GM18502 (cell line): ENCODE measurements around the gene ITGAL.
"Not testable (repeated sequence)": the region's sequence is repeated elsewhere in the genome, so short reads cannot be mapped to it uniquely, and the experiment has no call there.

Source experiments
- ATAC-seq: cut with Tn5 transposase; IDR thresholded peaks from one replicate; pipeline ENCODE4 v1.9.1; 2021; ENCODE audit warnings: mild to moderate bottlenecking; ENCODE audit not compliant: unreplicated experiment, poor library complexity

Gene ITGAL

GRCh38 chr16:30472328-30472942 lies at the start of gene ITGAL:
Gene ITGAL, plus strand, starts transcription at chr16:30472742. Its CDS starts 96 bp downstream, at chr16:30472838.
- peak; percentile 56 for ATAC-seq

- ATAC-seq: no peak
Measured at GRCh38 chr16:30428055-30428454, 44.5 kb upstream of the ITGAL start.

- ATAC-seq: no peak
Measured at GRCh38 chr16:30429418-30429677, 43.2 kb upstream of the ITGAL start.

GRCh38 chr16:30429678-30430427 lies 42.7 kb upstream of the ITGAL start, which contains the start of gene DCTPP1:
Gene DCTPP1, minus strand, starts transcription at chr16:30430030. Its CDS starts 50 bp downstream, at chr16:30429980.
- peak; percentile 92 for ATAC-seq

- peak; percentile 1 for ATAC-seq
Measured at GRCh38 chr16:30430428-30430970, 42.0 kb upstream of the ITGAL start.

GRCh38 chr16:30434852-30435251 lies 37.7 kb upstream of the ITGAL start:
- ATAC-seq: no peak

GRCh38 chr16:30437511-30438046 lies 35.0 kb upstream of the ITGAL start:
- no peak for ATAC-seq

- ATAC-seq: no peak
Measured at GRCh38 chr16:30438835-30439234, 33.7 kb upstream of the ITGAL start.

- ATAC-seq: no peak
Measured at GRCh38 chr16:30439720-30440348, 32.7 kb upstream of the ITGAL start.

- ATAC-seq: no peak
Measured at GRCh38 chr16:30443631-30444030, 28.9 kb upstream of the ITGAL start.

GRCh38 chr16:30444231-30445148 lies 28.1 kb upstream of the ITGAL start:
- ATAC-seq: no peak

GRCh38 chr16:30445149-30445407 lies 27.5 kb upstream of the ITGAL start:
- ATAC-seq: no peak

- ATAC-seq: peak; percentile 83
Measured at GRCh38 chr16:30445408-30446202, 26.9 kb upstream of the ITGAL start, which contains the start of gene SEPHS2. Gene SEPHS2, minus strand, starts transcription at chr16:30445874. Its CDS starts 147 bp downstream, at chr16:30445727.

- ATAC-seq: no peak
Measured at GRCh38 chr16:30446203-30446595, 26.3 kb upstream of the ITGAL start.

- no peak for ATAC-seq
Measured at GRCh38 chr16:30447512-30448226, 24.9 kb upstream of the ITGAL start.

GRCh38 chr16:30449116-30449435 lies 23.5 kb upstream of the ITGAL start:
- ATAC-seq: no peak

GRCh38 chr16:30452709-30453580 lies 19.6 kb upstream of the ITGAL start:
- ATAC-seq: not testable (repeated sequence)

- ATAC-seq: no peak
Measured at GRCh38 chr16:30456302-30456701, 16.2 kb upstream of the ITGAL start.
